ENCODE results near the gene FRAS1. TPM values are rescaled to one million over a fixed set of nuclear protein-coding genes. Genes with fewer than 3 reads are reported as not detected.

FRAS1 gene
- total and polyA plus RNA-seq, 9 of the 15 experiments (the other 6 are each of a cell fraction or from before 2014, with no cell fraction given), result under 0.01 to 0.11 (median 0.04) TPM; not detected in 2

DNA sequence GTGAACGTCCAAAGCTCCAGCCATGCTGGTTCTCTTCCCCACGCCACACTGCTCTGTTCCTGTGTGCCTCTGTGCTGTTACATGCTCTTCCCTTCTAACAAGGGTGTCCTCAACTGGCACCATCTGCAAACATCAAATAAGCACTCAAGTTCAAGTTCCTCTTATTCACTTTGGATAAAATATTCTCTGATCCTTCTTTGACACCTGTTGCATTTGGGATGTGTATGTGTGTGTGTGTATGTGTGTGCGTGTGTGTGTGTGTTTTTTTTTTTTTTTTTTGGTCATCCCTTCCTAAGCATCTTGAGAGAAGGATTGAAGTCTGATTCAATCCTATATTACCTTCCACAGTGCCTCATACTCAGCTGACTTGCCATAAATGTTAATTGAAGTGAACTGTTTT, 290.4 kb downstream of the FRAS1 start (continued):
- TF ChIP-seq, protein P1, sequence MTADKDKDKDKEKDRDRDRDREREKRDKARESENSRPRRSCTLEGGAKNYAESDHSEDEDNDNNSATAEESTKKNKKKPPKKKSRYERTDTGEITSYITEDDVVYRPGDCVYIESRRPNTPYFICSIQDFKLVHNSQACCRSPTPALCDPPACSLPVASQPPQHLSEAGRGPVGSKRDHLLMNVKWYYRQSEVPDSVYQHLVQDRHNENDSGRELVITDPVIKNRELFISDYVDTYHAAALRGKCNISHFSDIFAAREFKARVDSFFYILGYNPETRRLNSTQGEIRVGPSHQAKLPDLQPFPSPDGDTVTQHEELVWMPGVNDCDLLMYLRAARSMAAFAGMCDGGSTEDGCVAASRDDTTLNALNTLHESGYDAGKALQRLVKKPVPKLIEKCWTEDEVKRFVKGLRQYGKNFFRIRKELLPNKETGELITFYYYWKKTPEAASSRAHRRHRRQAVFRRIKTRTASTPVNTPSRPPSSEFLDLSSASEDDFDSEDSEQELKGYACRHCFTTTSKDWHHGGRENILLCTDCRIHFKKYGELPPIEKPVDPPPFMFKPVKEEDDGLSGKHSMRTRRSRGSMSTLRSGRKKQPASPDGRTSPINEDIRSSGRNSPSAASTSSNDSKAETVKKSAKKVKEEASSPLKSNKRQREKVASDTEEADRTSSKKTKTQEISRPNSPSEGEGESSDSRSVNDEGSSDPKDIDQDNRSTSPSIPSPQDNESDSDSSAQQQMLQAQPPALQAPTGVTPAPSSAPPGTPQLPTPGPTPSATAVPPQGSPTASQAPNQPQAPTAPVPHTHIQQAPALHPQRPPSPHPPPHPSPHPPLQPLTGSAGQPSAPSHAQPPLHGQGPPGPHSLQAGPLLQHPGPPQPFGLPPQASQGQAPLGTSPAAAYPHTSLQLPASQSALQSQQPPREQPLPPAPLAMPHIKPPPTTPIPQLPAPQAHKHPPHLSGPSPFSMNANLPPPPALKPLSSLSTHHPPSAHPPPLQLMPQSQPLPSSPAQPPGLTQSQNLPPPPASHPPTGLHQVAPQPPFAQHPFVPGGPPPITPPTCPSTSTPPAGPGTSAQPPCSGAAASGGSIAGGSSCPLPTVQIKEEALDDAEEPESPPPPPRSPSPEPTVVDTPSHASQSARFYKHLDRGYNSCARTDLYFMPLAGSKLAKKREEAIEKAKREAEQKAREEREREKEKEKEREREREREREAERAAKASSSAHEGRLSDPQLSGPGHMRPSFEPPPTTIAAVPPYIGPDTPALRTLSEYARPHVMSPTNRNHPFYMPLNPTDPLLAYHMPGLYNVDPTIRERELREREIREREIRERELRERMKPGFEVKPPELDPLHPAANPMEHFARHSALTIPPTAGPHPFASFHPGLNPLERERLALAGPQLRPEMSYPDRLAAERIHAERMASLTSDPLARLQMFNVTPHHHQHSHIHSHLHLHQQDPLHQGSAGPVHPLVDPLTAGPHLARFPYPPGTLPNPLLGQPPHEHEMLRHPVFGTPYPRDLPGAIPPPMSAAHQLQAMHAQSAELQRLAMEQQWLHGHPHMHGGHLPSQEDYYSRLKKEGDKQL (CRISPR knock-in tag; IDR thresholded peaks at IDR 0.05; ENCODE audit: borderline replicate concordance), result no peak
- no peak for TF ChIP-seq ZNF696 (CRISPR knock-in tag; conservative IDR thresholded peaks at IDR 0.05)

DNA sequence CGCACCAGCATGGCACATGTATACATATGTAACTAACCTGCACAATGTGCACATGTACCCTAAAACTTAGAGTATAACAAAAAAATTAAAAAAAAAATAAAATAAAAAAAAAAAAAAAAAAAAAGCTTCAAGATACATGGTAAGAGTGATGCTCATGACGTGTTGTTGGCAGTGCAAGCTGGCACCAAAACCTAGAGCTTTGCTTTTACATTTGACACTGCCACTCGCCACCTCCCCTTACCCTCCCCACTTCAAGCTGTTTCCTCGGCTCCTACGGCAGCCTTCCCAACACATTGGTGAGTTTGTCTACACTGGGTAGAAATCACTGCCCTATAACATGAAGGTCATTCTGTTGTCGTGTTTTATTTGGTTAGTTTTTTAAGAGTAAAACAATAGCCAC, 296.8 kb downstream of the FRAS1 start:
- H2AFZ ChIP-seq (ENCODE audit: low read depth, low read length), result no peak overlapping the region
- 0% methylated on average over 5 of the region's 6 CpGs for WGBS (ENCODE audit: insufficient coverage, low coverage, missing lambda C conversion rate)
- no TSS peak for BruUV-seq (replicated peaks)
- in situ Hi-C loops (cut with MboI) (no loop called here), intact Hi-C loops (cut with micrococcal nuclease) (no loop called here)
- H3K27me3 ChIP-seq (ENCODE audit: control insufficient read depth in 2 of 2, insufficient read depth in 2 of 2, low read length in 2 of 2), result peaks cover 0 to 4% of the 10 kb centered on the region in 2 experiments; a peak in 2 of 5 replicates
- no peak overlapping the region for H3K4me3 ChIP-seq
- no peaks in the 10 kb centered on the region for H3K79me2 ChIP-seq (ENCODE audit: control insufficient read depth, insufficient read depth, low read length)
- no peaks in the 10 kb centered on the region for H3K9me1 ChIP-seq (ENCODE audit: control insufficient read depth, insufficient read depth, low read length)
- DNase-seq (ENCODE audit: extremely low read depth in 1 of 4, low spot score in 3 of 4) (no peak), ATAC-seq (no peak), FAIRE-seq (no peak)
- no peak overlapping the region for H3K9ac ChIP-seq (ENCODE audit: insufficient read depth in 1 of 2, low read depth in 2 of 2, low read length in 2 of 2)
- CTCF ChIA-PET (ENCODE audit: low intra/inter-chr PET ratio), result no interaction called here
- no peak overlapping the region for H3K4me2 ChIP-seq (ENCODE audit: insufficient read depth, low read length)
- POLR2A ChIA-PET, result no interaction called here
- no peaks in the 10 kb centered on the region for H3K36me3 ChIP-seq (ENCODE audit: control insufficient read depth, insufficient read depth, low read length)
- H4K20me1 ChIP-seq (replicated peaks; ENCODE audit: control insufficient read depth, insufficient read depth, low read length), result no peaks in the 10 kb centered on the region
- no peaks in the 10 kb centered on the region for H3K4me1 ChIP-seq (replicated peaks in 1 of 2; ENCODE audit: control insufficient read depth in 2 of 2, insufficient read depth in 2 of 2, low read length in 2 of 2)
- no peak overlapping the region for H3K27ac ChIP-seq (ENCODE audit: extremely low read depth, low read depth, low read length)
- H3K9me3 ChIP-seq (replicated peaks; ENCODE audit: control insufficient read depth, insufficient read depth, low read depth, low read length), result no peaks in the 10 kb centered on the region
- no peak for TF ChIP-seq ZNF212 (CRISPR knock-in tag; IDR thresholded peaks at IDR 0.05)
- TF ChIP-seq PTRF (tag; IDR thresholded peaks at IDR 0.05), result no peak
- TF ChIP-seq, protein P2, sequence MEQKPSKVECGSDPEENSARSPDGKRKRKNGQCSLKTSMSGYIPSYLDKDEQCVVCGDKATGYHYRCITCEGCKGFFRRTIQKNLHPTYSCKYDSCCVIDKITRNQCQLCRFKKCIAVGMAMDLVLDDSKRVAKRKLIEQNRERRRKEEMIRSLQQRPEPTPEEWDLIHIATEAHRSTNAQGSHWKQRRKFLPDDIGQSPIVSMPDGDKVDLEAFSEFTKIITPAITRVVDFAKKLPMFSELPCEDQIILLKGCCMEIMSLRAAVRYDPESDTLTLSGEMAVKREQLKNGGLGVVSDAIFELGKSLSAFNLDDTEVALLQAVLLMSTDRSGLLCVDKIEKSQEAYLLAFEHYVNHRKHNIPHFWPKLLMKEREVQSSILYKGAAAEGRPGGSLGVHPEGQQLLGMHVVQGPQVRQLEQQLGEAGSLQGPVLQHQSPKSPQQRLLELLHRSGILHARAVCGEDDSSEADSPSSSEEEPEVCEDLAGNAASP (IDR thresholded peaks at IDR 0.05), result no peak
- TF ChIP-seq CREM (IDR thresholded peaks at IDR 0.05; ENCODE audit: low read depth), result no peak
- TF ChIP-seq U2AF2 (optimal IDR thresholded peaks at IDR 0.05; ENCODE audit: low read depth, low read length), result no peak
- TF ChIP-seq SAP30 (IDR thresholded peaks at IDR 0.05; ENCODE audit: borderline replicate concordance, insufficient read depth, low read depth, low read length, poor library complexity, severe bottlenecking), result no peak
- TF ChIP-seq DMBX1 (CRISPR knock-in tag; IDR thresholded peaks at IDR 0.05; ENCODE audit: borderline replicate concordance), result no peak
- no peak for TF ChIP-seq POLR2G (IDR thresholded peaks at IDR 0.05; ENCODE audit: low read depth, low read length)
- TF ChIP-seq BMI1 (IDR thresholded peaks at IDR 0.05; ENCODE audit: low read length), result no peak
- TF ChIP-seq ZNF41 (CRISPR knock-in tag; conservative IDR thresholded peaks at IDR 0.05), result no peak
- no peak for TF ChIP-seq RB1 (IDR thresholded peaks at IDR 0.05; ENCODE audit: low read depth)
